Naive thymus-derived CD4-positive, alpha-beta T cell (primary cell): ENCODE measurements around the gene OPN1SW. TPM values are rescaled to one million over a fixed set of nuclear protein-coding genes. Genes with fewer than 3 reads are reported as not detected.

Experiments
- ATAC-seq: fragments of 150-1000 bp; cut with Tn5 transposase; 2 replicates; pipeline ENCODE4 v1.10.0; 2021; ENCODE audit warnings: mild to moderate bottlenecking, moderate library complexity
- CTCF ChIA-PET: fragments of 350-600 bp; sonication (Branson Sonifier 250); formaldehyde crosslinking; loops from one replicate; lab custom pipeline; 2021; ENCODE audit warnings: antibody characterized with exemption; lab: Charles Lee
- POLR2A ChIA-PET: fragments of 350-600 bp; sonication (Branson Sonifier 250); formaldehyde crosslinking; loops from one replicate; lab custom pipeline; 2021; ENCODE audit warnings: antibody characterized with exemption, inconsistent platforms; lab: Charles Lee
- DNase-seq, 9 donors: peaks; one replicate each; pipeline versions ENCODE4 v3.0.0 to v3.0.0-alpha.2; 2020 to 2022; ENCODE audit warnings: mixed read lengths in 1 of 9
- H3K27ac ChIP-seq: one replicate; pipeline ENCODE4 v1.7.0; 2013; ENCODE audit warnings: mild to moderate bottlenecking, low read depth, low read length, moderate library complexity
- H3K27me3 ChIP-seq, 2 donors: one replicate each; pipeline ENCODE4 v1.7.0; 2013; ENCODE audit warnings: low read length in 2 of 2, mild to moderate bottlenecking in 2 of 2, moderate library complexity in 2 of 2; ENCODE audit not compliant: control insufficient read depth in 2 of 2, insufficient read depth in 2 of 2
- H3K36me3 ChIP-seq, 3 experiments: 1 replicate in 2 of 3; 2 replicates in 1 of 3; pipeline ENCODE4 v1.7.0; 2013; ENCODE audit warnings: low read length in 3 of 3, mild to moderate bottlenecking in 3 of 3, moderate library complexity in 1 of 3; ENCODE audit not compliant: insufficient read depth in 3 of 3, control insufficient read depth in 2 of 3
- H3K4me1 ChIP-seq, 2 donors: one replicate each; pipeline ENCODE4 v1.7.0; 2013; ENCODE audit warnings: low read length in 2 of 2, mild to moderate bottlenecking in 2 of 2, moderate library complexity in 1 of 2; ENCODE audit not compliant: control insufficient read depth in 2 of 2, insufficient read depth in 2 of 2
- H3K4me3 ChIP-seq: 2 replicates; pipeline ENCODE4 v1.7.0; 2013; ENCODE audit warnings: mild to moderate bottlenecking, low read length
- H3K9me3 ChIP-seq, 3 experiments: 1 replicate in 2 of 3; 2 replicates in 1 of 3; pipeline ENCODE4 v1.7.0; 2013; ENCODE audit warnings: low read length in 3 of 3; ENCODE audit not compliant: control insufficient read depth in 2 of 3
- H3K27ac Mint-ChIP-seq, 9 donors: one replicate each; pipeline ENCODE4 v1.8.0; 2020 to 2022; ENCODE audit warnings: mixed read lengths in 9 of 9, mild to moderate bottlenecking in 8 of 9, moderate library complexity in 5 of 9, inconsistent platforms in 2 of 9
- H3K27me3 Mint-ChIP-seq, 5 donors: one replicate each; pipeline ENCODE4 v1.8.0; 2021 to 2022; ENCODE audit warnings: mixed read lengths in 5 of 5, mild to moderate bottlenecking in 1 of 5
- H3K36me3 Mint-ChIP-seq, 5 donors: one replicate each; pipeline ENCODE4 v1.8.0; 2020 to 2022; ENCODE audit warnings: mixed read lengths in 5 of 5, mild to moderate bottlenecking in 3 of 5, inconsistent platforms in 1 of 5
- H3K4me1 Mint-ChIP-seq, 7 donors: one replicate each; pipeline ENCODE4 v1.8.0; 2020 to 2022; ENCODE audit warnings: mixed read lengths in 7 of 7, mild to moderate bottlenecking in 3 of 7, inconsistent platforms in 1 of 7
- H3K4me3 Mint-ChIP-seq, 10 donors: one replicate each; pipeline ENCODE4 v1.8.0; 2020 to 2022; ENCODE audit warnings: mild to moderate bottlenecking in 10 of 10, mixed read lengths in 10 of 10, moderate library complexity in 6 of 10, inconsistent platforms in 2 of 10
- H3K9me3 Mint-ChIP-seq, 11 donors: one replicate each; pipeline ENCODE4 v1.8.0; 2020 to 2022; ENCODE audit warnings: mixed read lengths in 11 of 11, mild to moderate bottlenecking in 4 of 11, inconsistent platforms in 1 of 11, moderate library complexity in 1 of 11
- intact Hi-C, 2 donors: fragments of 100-400 bp; cut with micrococcal nuclease; formaldehyde crosslinking; loops; one replicate each; pipeline ENCODE4 v1.15.1; 2023
- polyA plus RNA-seq, 2 donors: library from polyadenylated mRNA; unstranded; fragments of 300-500 nt; fragmentation: Illumina TruSeq; gene quantifications; one replicate each; pipeline ENCODE4 v1.2.3, GENCODE V29; 2021
- total RNA-seq, 6 experiments: library from RNA in 5 of 6; stranded (reverse) in 5 of 6; gene quantifications; 1 replicate in 5 of 6; 2 replicates in 1 of 6; pipeline ENCODE4 v1.2.3 and lab custom pipeline; 2021 to 2026

Gene OPN1SW
- total and polyA plus RNA-seq, 7 experiments from 2014 or later = not detected

DNA sequence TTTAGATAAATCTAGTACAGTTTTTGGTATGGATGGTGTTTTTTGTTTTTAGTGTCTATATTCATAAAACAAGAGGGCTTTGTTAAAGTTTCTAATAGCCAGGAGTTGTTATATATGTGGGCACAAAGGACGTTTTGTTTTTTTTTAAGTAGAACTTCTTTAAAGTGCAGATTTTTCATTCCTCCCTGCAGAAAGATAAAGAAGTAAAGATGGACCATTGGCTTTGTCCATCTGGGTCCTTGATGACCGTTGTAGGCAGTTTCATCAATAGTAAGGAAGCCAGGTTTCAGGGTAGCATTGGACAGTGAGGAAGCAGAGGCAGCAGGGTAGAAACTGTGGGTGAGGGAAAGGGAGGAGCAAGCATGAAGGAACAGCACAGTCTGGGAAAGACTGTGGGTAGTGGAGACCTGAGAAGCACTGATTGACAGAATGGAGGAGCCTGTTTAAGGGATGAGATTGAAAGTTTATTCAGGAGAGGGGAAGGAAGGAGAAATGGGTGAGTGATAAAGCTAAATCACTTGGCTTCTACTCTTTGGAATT, 31.2 kb downstream of the OPN1SW start:
- Histone ChIP-seq H3K36me3 (peaks cover 0 to 13% (median 7%) of the 10 kb centered on the region in 3 experiments), H3K9me3 (no peaks in the 10 kb centered on the region), H3K27me3 (no peaks in the 10 kb centered on the region), H3K4me3 (no peak overlapping the region), H3K27ac (no peak overlapping the region), H3K4me1 (peaks cover 7 to 13% of the 10 kb centered on the region in 2 donors)
- no peaks in the 10 kb centered on the region for H3K27me3 Mint-ChIP-seq
- H3K4me3 Mint-ChIP-seq = peak overlapping the region in 1 of 10 donors; percentile 3
- H3K27ac Mint-ChIP-seq = peak overlapping the region in 1 of 9 donors; percentile 9
- no peaks in the 10 kb centered on the region for H3K9me3 Mint-ChIP-seq
- H3K36me3 Mint-ChIP-seq = peaks cover 0 to 21% (median 5%) of the 10 kb centered on the region in 5 donors
- intact Hi-C loops = no loop called here
- H3K4me1 Mint-ChIP-seq = peaks cover 19 to 63% (median 58%) of the 10 kb centered on the region in 7 donors
- ChIA-PET POLR2A (no interaction called here), CTCF (no interaction called here)
- DNase-seq = no peak
- no peak for ATAC-seq

DNA sequence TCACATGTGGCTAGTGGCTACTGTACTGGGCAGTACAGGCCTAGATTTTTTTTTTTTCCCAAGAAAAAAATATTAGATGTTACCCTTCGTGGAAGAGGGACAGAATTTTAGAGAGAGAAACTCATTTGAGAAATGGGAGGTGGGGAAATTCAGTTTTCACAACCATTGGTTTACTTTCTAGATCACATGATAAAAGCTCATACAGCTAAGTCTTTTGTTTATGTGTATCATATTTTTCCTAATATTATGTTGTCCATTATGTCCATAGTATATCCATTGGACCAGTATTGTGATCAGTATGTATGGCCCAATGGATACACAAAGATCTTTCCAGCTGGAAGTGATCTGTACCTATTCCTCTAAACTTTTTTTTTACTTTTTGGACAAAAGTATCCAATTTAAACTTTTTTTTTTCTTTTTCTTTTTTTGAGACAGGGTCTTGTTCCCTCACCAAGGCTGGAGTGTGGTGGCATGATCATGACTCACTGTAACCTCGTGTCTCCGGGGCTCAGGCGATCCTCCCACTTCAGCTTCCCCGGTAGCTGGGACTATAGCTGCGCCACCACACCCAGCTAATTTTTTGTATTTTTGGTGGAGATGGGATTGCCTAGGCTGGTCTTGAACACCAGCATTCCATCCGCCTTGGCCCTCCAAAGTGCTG, 32.4 kb downstream of the OPN1SW start:
- ChIA-PET CTCF (interaction anchor here (0.9 kb wide), 1 partner anchor 8 kb away, joined by 3 read pairs; no protein-coding TSS in a partner anchor), POLR2A (no interaction called here)
- DNase-seq (no peak), ATAC-seq (no peak)
- H3K9me3 Mint-ChIP-seq = no peaks in the 10 kb centered on the region
- H3K27ac ChIP-seq = no peak overlapping the region
- intact Hi-C loops = no loop called here
- H3K4me1 Mint-ChIP-seq = peaks cover 25 to 68% (median 62%) of the 10 kb centered on the region in 7 donors
- H3K4me1 ChIP-seq = peaks cover 13% of the 10 kb centered on the region in 2 donors
- no peaks in the 10 kb centered on the region for H3K9me3 ChIP-seq
- H3K27ac Mint-ChIP-seq = no peak overlapping the region
- no peak overlapping the region for H3K4me3 Mint-ChIP-seq
- H3K27me3 Mint-ChIP-seq = no peaks in the 10 kb centered on the region
- no peak overlapping the region for H3K4me3 ChIP-seq
- H3K36me3 ChIP-seq = peaks cover 0 to 3% (median 0%) of the 10 kb centered on the region in 3 experiments
- peaks cover 0 to 10% (median 4%) of the 10 kb centered on the region in 5 donors for H3K36me3 Mint-ChIP-seq
- no peaks in the 10 kb centered on the region for H3K27me3 ChIP-seq

DNA sequence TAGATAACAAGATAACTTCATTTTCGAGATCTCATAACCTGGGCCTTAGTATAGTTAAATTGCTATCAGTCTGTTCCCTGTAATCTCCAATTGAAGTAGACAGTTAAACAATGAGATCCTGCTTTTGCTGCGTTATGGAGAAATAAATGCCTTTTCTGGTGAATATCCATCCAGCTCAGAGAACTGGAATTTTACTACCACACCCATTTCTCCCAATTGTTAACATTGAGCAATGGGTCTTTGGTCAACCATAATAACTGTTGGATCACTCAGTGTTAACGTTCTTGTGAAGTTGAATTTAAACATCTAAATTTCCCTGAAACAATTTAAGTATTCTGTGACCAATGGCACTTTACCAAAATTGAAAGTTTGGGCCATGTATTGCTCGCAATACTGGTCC, 33.4 kb downstream of the OPN1SW start:
- CTCF ChIA-PET = no interaction called here
- POLR2A ChIA-PET = no interaction called here

DNA sequence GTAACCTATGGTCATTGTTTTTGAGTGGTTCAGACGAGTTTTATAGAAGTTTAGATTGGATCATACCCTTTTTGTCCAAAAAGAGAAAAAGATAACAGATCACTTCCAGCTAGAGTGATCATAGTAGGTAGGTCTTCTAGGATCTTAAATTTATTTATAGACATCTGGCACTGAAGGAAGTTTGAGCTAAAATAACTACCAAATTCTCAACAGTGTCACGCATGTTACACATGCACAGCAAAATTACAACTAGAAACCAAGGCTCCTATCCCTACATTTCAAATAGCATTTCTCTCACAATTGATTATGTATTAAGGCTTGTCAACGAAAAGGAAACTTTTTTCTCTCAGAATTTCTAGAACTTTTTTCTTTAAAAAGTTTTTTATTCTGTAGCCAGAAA, 34.1 kb downstream of the OPN1SW start:
- H3K27ac Mint-ChIP-seq = peak overlapping the region in 3 of 9 donors; percentile 28 to 65 (median 45)
- no peaks in the 10 kb centered on the region for H3K27me3 ChIP-seq
- DNase-seq (no peak), ATAC-seq (no peak)
- H3K36me3 Mint-ChIP-seq = peaks cover 0 to 4% (median 0%) of the 10 kb centered on the region in 5 donors
- H3K27ac ChIP-seq = no peak overlapping the region
- peaks cover 22 to 62% (median 57%) of the 10 kb centered on the region in 7 donors for H3K4me1 Mint-ChIP-seq
- no peaks in the 10 kb centered on the region for H3K9me3 Mint-ChIP-seq
- no peak overlapping the region for H3K4me3 ChIP-seq
- H3K27me3 Mint-ChIP-seq = no peaks in the 10 kb centered on the region
- ChIA-PET CTCF (no interaction called here), POLR2A (no interaction called here)
- no peaks in the 10 kb centered on the region for H3K9me3 ChIP-seq
- H3K4me3 Mint-ChIP-seq = no peak overlapping the region
- H3K36me3 ChIP-seq = peaks cover 0 to 3% (median 0%) of the 10 kb centered on the region in 3 experiments
- intact Hi-C loops = no loop called here
- peaks cover 13% of the 10 kb centered on the region in 2 donors for H3K4me1 ChIP-seq

More for the DNA sequence above, 33.4 kb downstream of the OPN1SW start:
- Mint-ChIP-seq H3K4me1 (peaks cover 26 to 67% (median 60%) of the 10 kb centered on the region in 7 donors), H3K4me3 (peak overlapping the region in 1 of 10 donors; percentile 2), H3K27ac (peak overlapping the region in 3 of 9 donors; percentile 2 to 28 (median 17)), H3K9me3 (no peaks in the 10 kb centered on the region), H3K27me3 (no peaks in the 10 kb centered on the region), H3K36me3 (peaks cover 0 to 5% (median under 1%) of the 10 kb centered on the region in 5 donors)
- Histone ChIP-seq H3K4me3 (no peak overlapping the region), H3K4me1 (peaks cover 13% of the 10 kb centered on the region in 2 donors), H3K27ac (no peak overlapping the region), H3K36me3 (peaks cover 0 to 3% (median 0%) of the 10 kb centered on the region in 3 experiments), H3K27me3 (no peaks in the 10 kb centered on the region), H3K9me3 (no peaks in the 10 kb centered on the region)
- ATAC-seq (no peak), DNase-seq (no peak)
- intact Hi-C loops = no loop called here

DNA sequence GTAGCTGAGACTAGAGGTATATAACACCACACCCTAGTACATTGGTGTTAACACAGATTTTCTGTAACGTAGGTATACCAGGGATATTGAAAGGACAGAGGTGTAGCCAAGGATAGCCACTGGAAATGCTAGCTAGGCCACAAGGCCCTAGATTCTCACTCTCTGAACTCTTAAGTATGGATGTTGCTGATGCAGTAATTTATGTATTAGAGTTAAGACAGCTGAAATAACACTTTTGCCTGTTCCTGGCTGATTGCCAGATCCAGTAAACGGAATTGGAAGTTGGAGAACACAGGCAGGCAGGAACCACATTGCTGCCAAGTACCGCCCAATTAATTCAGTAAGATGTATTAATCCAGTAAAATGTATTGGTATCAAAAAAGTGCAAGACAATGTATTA, 34.6 kb downstream of the OPN1SW start:
- DNase-seq (no peak), ATAC-seq (no peak)
- peak overlapping the region in 3 of 9 donors; percentile 45 to 99 (median 65) for H3K27ac Mint-ChIP-seq
- peaks cover 22 to 62% (median 57%) of the 10 kb centered on the region in 7 donors for H3K4me1 Mint-ChIP-seq
- Histone ChIP-seq H3K4me3 (no peak overlapping the region), H3K27me3 (no peaks in the 10 kb centered on the region), H3K9me3 (no peaks in the 10 kb centered on the region), H3K36me3 (peaks cover 0 to 3% (median 0%) of the 10 kb centered on the region in 3 experiments), H3K27ac (no peak overlapping the region), H3K4me1 (peaks cover 13% of the 10 kb centered on the region in 2 donors)
- intact Hi-C loops = no loop called here
- ChIA-PET CTCF (interaction anchor here (0.9 kb wide), 1 partner anchor 9 kb away, joined by 3 read pairs; no protein-coding TSS in a partner anchor), POLR2A (interaction anchor here (1.3 kb wide), 1 partner anchor 10 kb away, joined by 10 read pairs; no protein-coding TSS in a partner anchor)
- peaks cover 0 to 4% (median 0%) of the 10 kb centered on the region in 5 donors for H3K36me3 Mint-ChIP-seq
- H3K27me3 Mint-ChIP-seq = no peaks in the 10 kb centered on the region
- H3K4me3 Mint-ChIP-seq = peak overlapping the region in 4 of 10 donors; percentile 3 to 89 (median 26)
- H3K9me3 Mint-ChIP-seq = peaks cover 0 to 1% (median 0%) of the 10 kb centered on the region in 11 donors

DNA sequence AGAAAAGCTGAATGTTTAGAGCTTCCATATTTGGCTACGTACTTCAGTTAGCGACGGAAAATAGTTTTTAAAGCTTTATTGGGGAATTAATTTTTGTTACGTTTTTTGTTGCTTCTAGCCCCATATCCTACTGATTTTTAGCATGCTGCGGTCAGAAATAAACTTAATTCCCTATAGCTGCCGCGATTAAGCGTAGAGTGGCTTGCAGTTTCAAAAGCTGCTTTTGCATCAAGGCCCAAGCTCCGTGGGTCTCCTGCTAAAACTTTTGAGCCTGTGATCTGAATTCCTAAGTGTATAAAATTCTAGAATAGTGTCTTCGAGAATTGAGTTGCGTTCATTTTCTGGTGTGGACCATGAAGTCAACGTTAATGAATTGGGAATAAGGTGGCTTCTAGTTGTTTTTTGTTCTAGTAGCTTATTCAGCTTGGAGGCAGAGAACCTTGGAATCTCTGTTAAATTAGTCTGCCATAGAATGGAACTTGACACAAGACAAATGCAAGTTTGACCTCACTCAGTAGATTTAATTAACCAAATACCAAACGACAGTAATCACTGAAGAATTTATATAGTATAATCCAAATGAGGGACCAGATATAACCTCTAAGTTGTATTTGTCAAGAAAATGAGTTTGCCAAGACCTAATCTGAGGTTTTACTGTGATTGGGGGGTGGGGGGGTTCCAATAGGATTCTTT, 35.5 kb downstream of the OPN1SW start:
- H3K9me3 ChIP-seq = no peaks in the 10 kb centered on the region
- peaks cover 0 to 2% (median 0%) of the 10 kb centered on the region in 11 donors for H3K9me3 Mint-ChIP-seq
- intact Hi-C loops = loop anchor here (1.0 to 5.0 kb wide), 17 partner anchors 43 to 1331 kb away; partner anchors contain the start of genes ATP6V1F (in 2 of the 2), CCDC136 (in 2 of the 2), TNPO3 (in 2 of the 2) and HILPDA (in 1 of the 2)
- H3K27ac Mint-ChIP-seq = peak overlapping the region; percentile 96 to 99 (median 98)
- no peaks in the 10 kb centered on the region for H3K36me3 Mint-ChIP-seq
- peaks cover 0 to 3% (median 0%) of the 10 kb centered on the region in 5 donors for H3K27me3 Mint-ChIP-seq
- H3K36me3 ChIP-seq = peaks cover 0 to 3% (median 0%) of the 10 kb centered on the region in 3 experiments
- peaks cover 13% of the 10 kb centered on the region in 2 donors for H3K4me1 ChIP-seq
- H3K4me1 Mint-ChIP-seq = peaks cover 16 to 56% (median 51%) of the 10 kb centered on the region in 7 donors
- H3K4me3 Mint-ChIP-seq = peak overlapping the region; percentile 89 to 100 (median 97)
- CTCF ChIA-PET = interaction anchor here (0.9 kb wide), 1 partner anchor 8 kb away, joined by 3 read pairs; no protein-coding TSS in a partner anchor
- H3K27ac ChIP-seq = peak overlapping the region; percentile 85
- no peak for DNase-seq
- H3K27me3 ChIP-seq = no peaks in the 10 kb centered on the region
- H3K4me3 ChIP-seq = peak overlapping the region; percentile 86
- no peak for ATAC-seq
- POLR2A ChIA-PET = interaction anchor here (0.8 to 2.4 kb wide), 6 partner anchors 8 to 123 kb away, joined by 4 to 11 read pairs (median 6); partner anchors contain the start of gene ATP6V1F
